RKO (cell line): Measurements from ENCODE around the gene PLXNB1.
"Not testable (repeated sequence)": the region's sequence is repeated elsewhere in the genome, so short reads cannot be mapped to it uniquely, and the experiment has no call there.

ENCODE experiments used
- DNase-seq: peaks from one replicate; pipeline ENCODE4 v3.0.0-alpha.2; 2016; ENCODE audit warnings: low spot score

The PLXNB1 gene

GRCh38 chr3:48463703-48464102 lies 33.8 kb upstream of the PLXNB1 start:
- no peak for DNase-seq

- not testable (repeated sequence) for DNase-seq
These were observed 31.9 kb upstream of the PLXNB1 start for GRCh38 chr3:48461767-48462166.

GRCh38 chr3:48460517-48460902 lies 30.6 kb upstream of the PLXNB1 start:
- no peak for DNase-seq

- DNase-seq = no peak
These were observed 30.1 kb upstream of the PLXNB1 start for GRCh38 chr3:48459773-48460516.

- no peak for DNase-seq
These were observed 29.4 kb upstream of the PLXNB1 start for GRCh38 chr3:48459331-48459730.

- no peak for DNase-seq
These were observed 26.6 kb upstream of the PLXNB1 start for GRCh38 chr3:48456456-48456855.

GRCh38 chr3:48451270-48451669 lies 21.4 kb upstream of the PLXNB1 start:
- DNase-seq = no peak

- peak; percentile 90 for DNase-seq
These were observed 16.7 kb upstream of the PLXNB1 start, which contains the start of gene ATRIP for GRCh38 chr3:48446425-48447193. Gene ATRIP (plus strand): TSS chr3:48446737. CDS start chr3:48446846, 109 bp downstream.

- no peak for DNase-seq
These were observed 16.1 kb upstream of the PLXNB1 start for GRCh38 chr3:48446043-48446424.

- peak; percentile 24 for DNase-seq
These were observed 15.5 kb upstream of the PLXNB1 start for GRCh38 chr3:48445277-48445882.

GRCh38 chr3:48441940-48442339 lies 12.1 kb upstream of the PLXNB1 start:
- DNase-seq = no peak

- DNase-seq = peak; percentile 21
These were observed 10.7 kb upstream of the PLXNB1 start for GRCh38 chr3:48440590-48440958.

GRCh38 chr3:48439820-48440589 lies 10.1 kb upstream of the PLXNB1 start, which contains the start of the genes CCDC51 and TMA7:
Gene CCDC51 (minus strand): TSS chr3:48440119. CDS start chr3:48435128, 4,991 bp downstream.
Gene TMA7 (plus strand): TSS chr3:48440257. CDS start chr3:48440297, 40 bp downstream.
- DNase-seq = peak; percentile 98

GRCh38 chr3:48437812-48438211 lies 7.9 kb upstream of the PLXNB1 start:
- no peak for DNase-seq

GRCh38 chr3:48436855-48437254 lies 7.0 kb upstream of the PLXNB1 start:
- no peak for DNase-seq

GRCh38 chr3:48436477-48436787 lies 6.5 kb upstream of the PLXNB1 start:
- no peak for DNase-seq

- DNase-seq = peak; percentile 86
These were observed 6.0 kb upstream of the PLXNB1 start for GRCh38 chr3:48435774-48436476.

GRCh38 chr3:48435223-48435595 lies 5.3 kb upstream of the PLXNB1 start:
- no peak for DNase-seq

- DNase-seq = no peak
These were observed 4.8 kb upstream of the PLXNB1 start for GRCh38 chr3:48434591-48435222.

- no peak for DNase-seq
These were observed 3.7 kb upstream of the PLXNB1 start for GRCh38 chr3:48433472-48434118.
